ENCODE measurements around the gene STN1. TPM values are rescaled to one million over a fixed set of nuclear protein-coding genes. Genes with fewer than 3 reads are reported as not detected.

STN1 gene
- total RNA-seq: 21.6 and 25.0 TPM in 2 replicates

DNA sequence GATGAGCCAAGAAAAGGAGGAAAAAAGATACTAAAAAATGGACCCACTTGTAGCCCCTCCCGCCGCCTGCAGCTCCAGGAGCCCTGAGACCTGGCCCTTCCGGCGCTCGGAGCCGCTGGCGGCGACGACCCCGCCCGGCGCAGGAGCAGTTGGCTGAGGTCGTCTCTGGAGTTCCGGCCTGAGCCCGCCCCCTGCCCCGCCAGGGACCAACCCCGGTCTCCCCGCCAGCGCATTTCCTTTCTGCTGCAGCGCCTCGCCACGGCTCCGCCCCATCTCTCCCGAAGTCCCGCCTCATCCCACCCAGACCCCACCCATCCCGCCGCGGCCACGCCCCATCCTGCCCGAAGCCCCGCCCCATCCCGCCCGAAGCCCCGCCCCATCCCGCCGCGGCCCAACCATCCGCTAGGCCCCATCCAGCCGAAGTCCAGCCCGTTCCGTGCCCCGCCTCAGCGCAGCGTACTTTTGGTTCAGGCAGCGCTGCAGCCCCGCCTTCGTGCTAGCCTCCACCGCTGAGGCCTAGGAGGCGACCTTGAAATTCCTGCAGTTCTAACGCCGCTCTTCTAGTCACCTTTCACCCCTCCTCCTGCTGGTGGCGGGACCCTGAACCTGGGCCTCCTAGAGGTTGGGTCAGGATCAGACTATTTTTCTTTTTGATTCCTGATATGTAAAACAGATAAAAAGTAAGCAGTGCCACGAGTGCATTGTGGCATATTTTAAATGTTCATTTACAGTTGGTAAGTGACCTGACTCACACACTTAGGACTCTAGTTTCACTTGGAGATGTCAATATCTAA is at the start of gene STN1:
Gene STN1 (minus strand): TSS at position 132 of the 794 bp plus-strand sequence. CDS start 590 bp downstream, outside the sequence.

DNA sequence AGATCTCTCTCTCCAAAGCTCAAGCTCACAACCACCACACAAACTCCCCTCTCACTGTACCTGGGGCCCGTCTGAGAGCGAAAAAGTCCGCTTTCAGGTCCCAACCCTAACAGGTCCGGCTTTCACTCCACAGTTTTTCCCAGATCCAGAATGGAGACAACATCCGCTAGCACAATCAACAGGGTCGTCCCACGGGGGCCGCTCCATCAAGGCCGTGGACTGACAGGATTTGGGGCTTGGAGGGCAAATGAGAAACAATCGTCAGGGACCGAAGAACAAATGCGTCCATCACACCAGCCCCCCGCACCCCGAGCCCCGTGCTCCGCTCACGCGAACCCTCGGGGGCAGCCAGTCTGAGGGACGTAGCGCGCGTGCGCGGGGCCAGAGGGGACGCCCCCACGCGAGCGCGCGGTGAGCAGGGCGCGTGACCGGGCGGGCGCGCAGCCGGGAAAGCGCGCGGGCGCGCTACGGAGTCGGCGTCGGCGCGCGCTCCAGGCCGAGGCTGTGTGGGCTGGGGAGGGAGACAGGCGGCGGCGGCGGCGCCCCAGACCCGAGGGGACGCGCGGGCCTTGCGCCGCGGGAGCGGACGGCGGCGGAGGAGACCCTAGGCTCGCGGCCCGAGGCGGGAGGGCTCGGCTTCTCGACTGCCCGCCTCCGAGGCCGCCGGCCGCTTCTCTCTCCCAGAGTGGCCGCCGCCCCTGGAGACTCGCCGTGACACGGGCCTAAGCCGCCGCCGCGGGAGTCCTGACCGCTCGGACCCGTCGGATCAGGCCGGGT is 48.9 kb upstream of the STN1 start, which contains the start of gene SLK:
Gene SLK (plus strand): TSS at position 470 of the 777 bp plus-strand sequence. CDS start 606 bp downstream, outside the sequence.

DNA sequence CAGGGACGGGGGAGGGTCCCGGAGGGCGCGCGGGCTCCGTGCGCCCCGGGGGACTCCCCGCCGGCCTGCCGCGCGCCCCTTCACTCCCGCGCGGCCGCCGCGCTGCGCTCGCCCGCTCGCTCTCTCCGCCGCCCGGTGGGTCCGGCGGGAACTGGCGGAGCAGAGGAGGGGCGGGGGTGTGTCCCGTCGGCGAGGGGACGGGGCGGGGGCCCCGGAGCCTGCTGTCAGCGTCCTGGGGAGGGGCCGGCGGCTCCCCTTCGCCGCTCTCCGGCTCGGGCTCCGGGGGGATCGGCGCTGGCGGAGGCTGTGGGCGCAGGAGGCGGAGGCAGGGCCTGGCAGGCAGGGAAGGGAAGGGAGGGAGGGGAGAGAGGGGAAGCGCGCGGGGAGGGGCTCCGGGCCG is 62.6 kb downstream of the STN1 start, which contains the start of gene SH3PXD2A:
Gene SH3PXD2A (minus strand): TSS at position 153 of the 400 bp plus-strand sequence. CDS start 310 bp downstream, outside the sequence.

Other genes starting within 250 kb of the STN1 start
- 21.6 and 23.8 TPM in 2 replicates for gene SH3PXD2A, start 62.6 kb downstream of the STN1 start, total RNA-seq
- 54.9 and 57.9 TPM in 2 replicates for gene SLK, start 49.0 kb upstream of the STN1 start, total RNA-seq
- 0.13 and 0.76 TPM in 2 replicates for gene COL17A1, start 167.7 kb upstream of the STN1 start, total RNA-seq
- 18.4 and 23.2 TPM in 2 replicates for gene SFR1, start 204.0 kb upstream of the STN1 start, total RNA-seq

Data from articular chondrocyte of knee joint (primary cell).